Endothelial cell (in vitro differentiated cells): ENCODE data around the gene PTPRN2. TPM values are rescaled to one million over a fixed set of nuclear protein-coding genes. Genes with fewer than 3 reads are reported as not detected.
A peak's percentile ranks its signal among the peaks of the same experiment; 100 is the strongest.

Experiments
- DNase-seq: peaks from one replicate; pipeline ENCODE4 v3.0.0; 2021; ENCODE audit warnings: low spot score
- H3K27ac Mint-ChIP-seq: one replicate; pipeline ENCODE4 v1.8.0; 2021; ENCODE audit warnings: mixed read lengths, inconsistent platforms; ENCODE audit not compliant: unreplicated experiment
- H3K27me3 Mint-ChIP-seq: one replicate; pipeline ENCODE4 v1.8.0; 2021; ENCODE audit warnings: mild to moderate bottlenecking, moderate library complexity, mixed read lengths, inconsistent platforms; ENCODE audit not compliant: unreplicated experiment
- H3K36me3 Mint-ChIP-seq: one replicate; pipeline ENCODE4 v1.8.0; 2021; ENCODE audit warnings: mild to moderate bottlenecking, low read depth, mixed read lengths, inconsistent platforms; ENCODE audit not compliant: unreplicated experiment
- H3K4me1 Mint-ChIP-seq: one replicate; pipeline ENCODE4 v1.8.0; 2021; ENCODE audit warnings: mild to moderate bottlenecking, mixed read lengths, inconsistent platforms; ENCODE audit not compliant: unreplicated experiment
- H3K4me3 Mint-ChIP-seq: one replicate; pipeline ENCODE4 v1.8.0; 2021; ENCODE audit warnings: mild to moderate bottlenecking, mixed read lengths, inconsistent platforms; ENCODE audit not compliant: unreplicated experiment
- H3K9me3 Mint-ChIP-seq: one replicate; pipeline ENCODE4 v1.8.0; 2021; ENCODE audit warnings: mixed read lengths, inconsistent platforms; ENCODE audit not compliant: unreplicated experiment
- CTCF ChIP-seq: fragments of 200-600 bp; sonication (generic); IDR thresholded peaks from one replicate; pipeline ENCODE4 v1.5.0; 2021; ENCODE audit warnings: antibody characterized with exemption; ENCODE audit not compliant: unreplicated experiment
- total RNA-seq: library from RNA; stranded (reverse); fragmentation: NEBNext Ultra II Directional; extraction: Animal tissue kit (Norgen Biotek cat#: 25700); gene quantifications from one replicate; pipeline ENCODE4 v1.2.1, GENCODE V29; 2021; ENCODE audit not compliant: unreplicated experiment

PTPRN2 gene
- total RNA-seq, 1 donor from 2014 or later, result 0.18 TPM

DNA sequence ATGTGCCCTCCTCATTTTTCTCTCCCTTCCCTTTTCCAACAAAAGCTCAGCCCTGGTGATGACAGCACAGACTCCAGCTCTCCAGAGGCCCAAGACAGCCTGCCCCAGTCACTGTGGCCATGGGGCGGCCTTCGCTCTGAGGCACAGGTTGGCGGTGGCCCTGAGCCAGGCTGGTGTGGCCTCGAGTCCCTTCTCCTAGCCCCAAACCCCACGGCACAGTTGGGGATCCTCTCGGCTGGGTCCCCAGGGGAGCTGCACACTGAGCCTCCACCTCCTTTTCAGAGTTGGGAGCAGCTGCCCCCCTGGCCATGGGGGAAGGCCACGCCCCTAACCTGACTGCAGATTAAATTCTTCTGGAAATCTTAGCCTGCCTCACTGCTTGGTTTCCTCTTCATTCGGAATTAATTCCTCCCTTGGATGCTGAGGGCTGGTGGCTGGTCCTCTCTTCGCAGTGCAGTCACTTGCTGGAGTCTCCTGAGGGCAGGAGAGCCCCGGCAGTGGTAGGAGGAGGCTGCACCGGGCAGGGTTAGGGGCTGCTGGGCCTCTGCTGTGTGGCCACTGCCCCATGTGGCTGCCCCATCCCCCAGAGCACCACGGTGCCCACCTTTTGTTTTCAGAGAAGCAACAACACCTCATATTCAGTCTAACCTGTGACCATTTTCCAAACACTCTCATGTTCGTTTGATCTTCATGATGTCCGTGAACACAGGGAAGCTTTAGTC, 824.2 kb downstream of the PTPRN2 start:
- H3K27me3 Mint-ChIP-seq, result peaks cover 15% of the 10 kb centered on the region
- peaks cover 25% of the 10 kb centered on the region for H3K36me3 Mint-ChIP-seq
- DNase-seq, result no peak
- no peak overlapping the region for H3K27ac Mint-ChIP-seq
- no peaks in the 10 kb centered on the region for H3K4me1 Mint-ChIP-seq
- peaks cover 49% of the 10 kb centered on the region for H3K9me3 Mint-ChIP-seq
- no peak for TF ChIP-seq CTCF
- H3K4me3 Mint-ChIP-seq, result no peak overlapping the region

DNA sequence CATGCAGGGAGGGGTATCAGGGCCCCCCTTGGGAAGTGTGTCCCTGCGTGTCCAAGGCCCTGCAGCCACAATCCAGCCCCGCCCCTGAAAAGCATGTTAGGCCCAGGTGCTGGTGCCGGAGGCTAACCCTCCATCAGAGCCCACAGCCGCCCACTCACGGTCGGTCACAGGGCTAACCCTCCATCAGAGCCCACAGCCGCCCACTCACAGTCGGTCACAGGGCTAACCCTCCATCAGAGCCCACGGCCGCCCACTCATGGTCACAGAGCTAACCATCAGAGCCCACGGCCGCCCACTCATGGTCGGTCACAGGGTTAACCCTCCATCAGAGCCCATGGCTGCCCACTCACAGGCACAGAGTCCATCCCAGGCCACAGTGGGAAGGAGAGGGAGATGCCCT, 824.8 kb downstream of the PTPRN2 start:
- no peak for DNase-seq
- Mint-ChIP-seq H3K27ac (no peak overlapping the region), H3K9me3 (peaks cover 46% of the 10 kb centered on the region), H3K36me3 (peaks cover 23% of the 10 kb centered on the region), H3K4me1 (no peaks in the 10 kb centered on the region), H3K4me3 (no peak overlapping the region), H3K27me3 (peaks cover 13% of the 10 kb centered on the region)
- no peak for TF ChIP-seq CTCF

- no peak for DNase-seq
- TF ChIP-seq CTCF, result no peak
- H3K9me3 Mint-ChIP-seq, result peaks cover 40% of the 10 kb centered on the region
- peaks cover 12% of the 10 kb centered on the region for H3K36me3 Mint-ChIP-seq
- no peak overlapping the region for H3K4me3 Mint-ChIP-seq
- H3K27ac Mint-ChIP-seq, result no peak overlapping the region
- peaks cover 10% of the 10 kb centered on the region for H3K27me3 Mint-ChIP-seq
- H3K4me1 Mint-ChIP-seq, result no peaks in the 10 kb centered on the region
These were observed 827.5 kb downstream of the PTPRN2 start for GRCh38 chr7:157760004-157760730.

GRCh38 chr7:157759246-157759805, 828.3 kb downstream of the PTPRN2 start:
- DNase-seq, result no peak
- H3K9me3 Mint-ChIP-seq, result peaks cover 33% of the 10 kb centered on the region
- peaks cover 4% of the 10 kb centered on the region for H3K36me3 Mint-ChIP-seq
- TF ChIP-seq CTCF, result no peak
- peak overlapping the region; percentile 42 for H3K4me3 Mint-ChIP-seq
- H3K27me3 Mint-ChIP-seq, result peaks cover 10% of the 10 kb centered on the region
- H3K27ac Mint-ChIP-seq, result no peak overlapping the region
- no peaks in the 10 kb centered on the region for H3K4me1 Mint-ChIP-seq
